ENCODE results near the gene LEF1. TPM values are rescaled to one million over a fixed set of nuclear protein-coding genes. Genes with fewer than 3 reads are reported as not detected.

LEF1 gene
- total RNA-seq, 1 donor from 2014 or later, result 2.8 TPM

GRCh38 chr4:108058685-108059440, 109.9 kb downstream of the LEF1 start:
- no peak overlapping the region for H3K27ac Mint-ChIP-seq (ENCODE audit: unreplicated experiment)

GRCh38 chr4:108056418-108056817, 112.3 kb downstream of the LEF1 start:
- H3K27ac Mint-ChIP-seq (ENCODE audit: unreplicated experiment), result no peak overlapping the region
- H3K4me1 Mint-ChIP-seq (ENCODE audit: low read depth), result peaks cover 11% of the 10 kb centered on the region

More at GRCh38 chr4:108058685-108059440, 109.9 kb downstream of the LEF1 start:
- Mint-ChIP-seq H3K36me3 (ENCODE audit: low read depth) (no peaks in the 10 kb centered on the region), H3K9me3 (ENCODE audit: low read depth) (no peaks in the 10 kb centered on the region), H3K4me1 (ENCODE audit: low read depth) (peaks cover 11% of the 10 kb centered on the region), H3K27me3 (ENCODE audit: low read depth) (no peaks in the 10 kb centered on the region), H3K4me3 (ENCODE audit: unreplicated experiment) (no peak overlapping the region)
- TF ChIP-seq CTCF (IDR thresholded peaks at IDR 0.05), result no peak
- DNase-seq (ENCODE audit: low spot score), result no peak

GRCh38 chr4:108055787-108056186, 112.9 kb downstream of the LEF1 start:
- peaks cover 8% of the 10 kb centered on the region for H3K4me1 Mint-ChIP-seq (ENCODE audit: low read depth)
- no peaks in the 10 kb centered on the region for H3K36me3 Mint-ChIP-seq (ENCODE audit: low read depth)

More at GRCh38 chr4:108056418-108056817, 112.3 kb downstream of the LEF1 start:
- H3K9me3 Mint-ChIP-seq (ENCODE audit: low read depth), result no peaks in the 10 kb centered on the region
- no peak for TF ChIP-seq CTCF (IDR thresholded peaks at IDR 0.05)
- no peak for DNase-seq (ENCODE audit: low spot score)
- H3K36me3 Mint-ChIP-seq (ENCODE audit: low read depth), result no peaks in the 10 kb centered on the region
- H3K27me3 Mint-ChIP-seq (ENCODE audit: low read depth), result no peaks in the 10 kb centered on the region
- no peak overlapping the region for H3K4me3 Mint-ChIP-seq (ENCODE audit: unreplicated experiment)

GRCh38 chr4:108054025-108054638, 114.6 kb downstream of the LEF1 start:
- H3K4me3 Mint-ChIP-seq (ENCODE audit: unreplicated experiment), result no peak overlapping the region

More at GRCh38 chr4:108055787-108056186, 112.9 kb downstream of the LEF1 start:
- no peaks in the 10 kb centered on the region for H3K9me3 Mint-ChIP-seq (ENCODE audit: low read depth)
- no peaks in the 10 kb centered on the region for H3K27me3 Mint-ChIP-seq (ENCODE audit: low read depth)
- DNase-seq (ENCODE audit: low spot score), result no peak
- no peak overlapping the region for H3K4me3 Mint-ChIP-seq (ENCODE audit: unreplicated experiment)
- H3K27ac Mint-ChIP-seq (ENCODE audit: unreplicated experiment), result no peak overlapping the region
- no peak for TF ChIP-seq CTCF (IDR thresholded peaks at IDR 0.05)

More at GRCh38 chr4:108054025-108054638, 114.6 kb downstream of the LEF1 start:
- no peaks in the 10 kb centered on the region for H3K27me3 Mint-ChIP-seq (ENCODE audit: low read depth)
- no peak for TF ChIP-seq CTCF (IDR thresholded peaks at IDR 0.05)
- no peaks in the 10 kb centered on the region for H3K36me3 Mint-ChIP-seq (ENCODE audit: low read depth)
- H3K9me3 Mint-ChIP-seq (ENCODE audit: low read depth), result no peaks in the 10 kb centered on the region
- H3K27ac Mint-ChIP-seq (ENCODE audit: unreplicated experiment), result no peak overlapping the region
- no peak for DNase-seq (ENCODE audit: low spot score)
- peaks cover 5% of the 10 kb centered on the region for H3K4me1 Mint-ChIP-seq (ENCODE audit: low read depth)

Measured in chondrocyte (in vitro differentiated cells).